SK-N-SH (cell line): ENCODE data around the gene CYP51A1. TPM values are rescaled to one million over a fixed set of nuclear protein-coding genes. Genes with fewer than 3 reads are reported as not detected.

Source experiments
- CTCF ChIA-PET: fragments of 300-600, 350-600 bp; formaldehyde crosslinking; extraction: SDS; loops from one replicate; lab custom pipeline; 2021; lab: Yijun Ruan, JAX
- POLR2A ChIA-PET: fragments of 350-600 bp; sonication (Branson Sonifier 250); formaldehyde crosslinking; extraction: SDS; loops from one replicate; lab custom pipeline; 2020; ENCODE audit warnings: antibody characterized with exemption, inconsistent platforms; lab: Yijun Ruan, JAX
- DNase-seq: peaks from one replicate; pipeline ENCODE4 v3.0.0; 2012
- H2AFZ ChIP-seq: fragments of 200-600 bp; sonication (generic); 2 replicates; pipeline ENCODE4 v1.8.1; 2016; ENCODE audit warnings: antibody characterized with exemption, mild to moderate bottlenecking, low read depth
- H3F3A ChIP-seq: fragments of 200-600 bp; sonication (generic); replicated peaks from 2 replicates; pipeline ENCODE3; 2016; ENCODE audit warnings: antibody characterized with exemption, mild to moderate bottlenecking; ENCODE audit not compliant: insufficient read depth
- H3K27ac ChIP-seq, 2 experiments: fragments of 200-500 bp in 1 of 2; fragments of 200-600 bp in 1 of 2; sonication (Bioruptor generic) in 1 of 2; sonication (generic), shearing (Covaris generic) in 1 of 2; 2 replicates each; pipeline versions ENCODE4 v1.5.1 to v1.6.1; 2014 to 2016; ENCODE audit warnings: low read depth in 2 of 2, inconsistent platforms in 1 of 2, low read length in 1 of 2, mild to moderate bottlenecking in 1 of 2, mixed read lengths in 1 of 2
- H3K27me3 ChIP-seq: fragments of 200-600 bp; sonication (generic), shearing (Covaris generic); 2 replicates; pipeline ENCODE4 v1.6.1; 2016; ENCODE audit warnings: mixed run types; ENCODE audit not compliant: insufficient read depth
- H3K36me3 ChIP-seq, 2 experiments: fragments of 200-500 bp in 1 of 2; fragments of 200-600 bp in 1 of 2; sonication (Bioruptor generic) in 1 of 2; sonication (generic) in 1 of 2; replicated peaks in 1 of 2; 2 replicates each; pipeline versions ENCODE3 to v1.5.1; 2014 to 2016; ENCODE audit warnings: low read length in 1 of 2, mild to moderate bottlenecking in 1 of 2; ENCODE audit not compliant: insufficient read depth in 2 of 2, control insufficient read depth in 1 of 2
- H3K4me1 ChIP-seq, 2 experiments: fragments of 200-500 bp in 1 of 2; fragments of 200-600 bp in 1 of 2; sonication (Bioruptor generic) in 1 of 2; sonication (generic), shearing (Covaris generic) in 1 of 2; 2 replicates each; pipeline versions ENCODE4 v1.5.1 to v1.6.1; 2014 to 2016; ENCODE audit warnings: low read depth in 1 of 2, low read length in 1 of 2, mixed run types in 1 of 2; ENCODE audit not compliant: insufficient read depth in 2 of 2, control insufficient read depth in 1 of 2
- H3K4me2 ChIP-seq: fragments of 200-600 bp; sonication (generic), shearing (Covaris generic); 2 replicates; pipeline ENCODE4 v1.6.1; 2017; ENCODE audit warnings: mixed run types
- H3K4me3 ChIP-seq, 2 experiments: fragments of 200-500 bp in 1 of 2; fragments of 200-600 bp in 1 of 2; sonication (Bioruptor generic) in 1 of 2; sonication (generic), shearing (Covaris generic) in 1 of 2; 2 replicates each; pipeline versions ENCODE4 v1.5.1 to v1.8.1; 2014 to 2016; ENCODE audit warnings: low read depth in 2 of 2, inconsistent platforms in 1 of 2, low read length in 1 of 2, mild to moderate bottlenecking in 1 of 2, mixed read lengths in 1 of 2, moderate library complexity in 1 of 2
- H3K79me2 ChIP-seq: fragments of 200-600 bp; sonication (generic); 2 replicates; pipeline ENCODE4 v1.8.1; 2017; ENCODE audit warnings: mild to moderate bottlenecking; ENCODE audit not compliant: insufficient read depth
- H3K9ac ChIP-seq: fragments of 200-600 bp; sonication (generic); 2 replicates; pipeline ENCODE4 v1.6.1; 2017; ENCODE audit warnings: mixed run types
- H3K9me2 ChIP-seq: fragments of 200-600 bp; sonication (generic); 2 replicates; pipeline ENCODE4 v1.6.1; 2017; ENCODE audit warnings: mixed run types
- H3K9me3 ChIP-seq: fragments of 200-600 bp; sonication (generic); 2 replicates; pipeline ENCODE4 v1.6.1; 2017; ENCODE audit warnings: mixed run types, mild to moderate bottlenecking, moderate library complexity
- H4K20me1 ChIP-seq: fragments of 200-600 bp; sonication (generic); 2 replicates; pipeline ENCODE4 v1.6.1; 2017; ENCODE audit warnings: mild to moderate bottlenecking, mixed run types; ENCODE audit not compliant: insufficient read depth
- ELF1 ChIP-seq: IDR thresholded peaks from 2 replicates; pipeline ENCODE4 v1.4.0; 2012
- FOSL2 ChIP-seq: IDR thresholded peaks from 2 replicates; pipeline ENCODE4 v1.4.0; 2012; ENCODE audit warnings: low read depth, mild to moderate bottlenecking, moderate library complexity, borderline replicate concordance
- GABPA ChIP-seq: IDR thresholded peaks from 2 replicates; pipeline ENCODE4 v1.4.0; 2012; ENCODE audit warnings: low read depth, mild to moderate bottlenecking
- IRF3 ChIP-seq: fragments of 150-350 bp; IDR thresholded peaks from 2 replicates; pipeline ENCODE4 v1.6.1; 2016; ENCODE audit warnings: mild to moderate bottlenecking, low read depth, low read length
- JUND ChIP-seq: IDR thresholded peaks from 2 replicates; pipeline ENCODE4 v1.4.0; 2012
- MAX ChIP-seq: IDR thresholded peaks from 2 replicates; pipeline ENCODE4 v1.4.0; 2012; ENCODE audit warnings: low read depth
- MEF2A ChIP-seq: IDR thresholded peaks from 2 replicates; pipeline ENCODE4 v1.4.0; 2012; ENCODE audit warnings: low read depth, borderline replicate concordance
- NRF1 ChIP-seq: IDR thresholded peaks from 2 replicates; pipeline ENCODE4 v1.6.1; 2012; ENCODE audit warnings: low read depth, mild to moderate bottlenecking, low read length
- POLR2AphosphoS5 ChIP-seq: IDR thresholded peaks from 2 replicates; pipeline ENCODE4 v1.6.1; 2012; ENCODE audit warnings: low read depth, low read length
- REST ChIP-seq: IDR thresholded peaks from 2 replicates; pipeline ENCODE4 v1.6.1; 2012; ENCODE audit warnings: mild to moderate bottlenecking, low read depth, low read length, moderate library complexity
- SIN3A ChIP-seq: IDR thresholded peaks from 2 replicates; pipeline ENCODE4 v1.6.1; 2012; ENCODE audit warnings: low read depth, mild to moderate bottlenecking, low read length, moderate library complexity, borderline replicate concordance
- TCF12 ChIP-seq: IDR thresholded peaks from 2 replicates; pipeline ENCODE4 v1.4.0; 2012
- YY1 ChIP-seq: IDR thresholded peaks from 2 replicates; pipeline ENCODE4 v1.4.0; 2012; ENCODE audit warnings: low read depth, mild to moderate bottlenecking
- ZBTB33 ChIP-seq: IDR thresholded peaks from 2 replicates; pipeline ENCODE4 v1.4.0; 2012; ENCODE audit warnings: low read depth, borderline replicate concordance
- WGBS: methylation state at CpG from one replicate; pipeline ENCODE4 v1.1.6; 2017; ENCODE audit warnings: low lambda C conversion rate; 5-methylcytosine and 5-hydroxymethylcytosine counted together
- polyA plus RNA-seq, 3 experiments: library from polyadenylated mRNA; depleted of rRNA; stranded (reverse); fragments of >200 nt; gene quantifications; 2 replicates each; pipeline ENCODE4 v1.2.3, GENCODE V29; 2012

Gene CYP51A1
- polyA plus RNA-seq, 1 of the 3 experiments (the other 2 are of a cell fraction) = 4.7 TPM

GRCh38 chr7:92116949-92117348, 17.3 kb downstream of the CYP51A1 start:
- H3K79me2 ChIP-seq = peaks cover 35% of the 10 kb centered on the region

More at GRCh38 chr7:92116949-92117348, 17.3 kb downstream of the CYP51A1 start:
- H3K9me3 ChIP-seq = peaks cover 7% of the 10 kb centered on the region; the same call in 1 of the 2 replicates
- no peaks in the 10 kb centered on the region for H3K4me1 ChIP-seq
- no peak overlapping the region for H3K9ac ChIP-seq
- no peaks in the 10 kb centered on the region for H3F3A ChIP-seq
- H3K9me2 ChIP-seq = no peaks in the 10 kb centered on the region
- H3K27ac ChIP-seq = no peak overlapping the region
- no peak overlapping the region for H3K4me3 ChIP-seq
- no peak overlapping the region for H2AFZ ChIP-seq
- ChIA-PET CTCF (interaction anchor here (0.9 to 1.5 kb wide), 4 partner anchors 12 to 330 kb away, joined by 3 to 4 read pairs (median 4); partner anchors contain the start of genes CYP51A1 and GATAD1), POLR2A (no interaction called here)
- H3K36me3 ChIP-seq = peaks cover 45 to 80% of the 10 kb centered on the region in 2 experiments
- H3K27me3 ChIP-seq = no peaks in the 10 kb centered on the region
- no peak for TF ChIP-seq GABPA
- TF ChIP-seq YY1 = no peak
- no peak for TF ChIP-seq MEF2A
- no peak for TF ChIP-seq FOSL2
- no peak for TF ChIP-seq POLR2AphosphoS5
- TF ChIP-seq NRF1 = no peak
- TF ChIP-seq IRF3 = no peak
- no peak for TF ChIP-seq ELF1
- no peak for TF ChIP-seq MAX
- no peak for TF ChIP-seq JUND
- no peak for TF ChIP-seq REST
- TF ChIP-seq SIN3A = no peak
- no peak for TF ChIP-seq ZBTB33
- TF ChIP-seq TCF12 = no peak
- WGBS = 96% methylated on average over 3 of the region's 3 CpGs
- no peak for DNase-seq
- H4K20me1 ChIP-seq = no peaks in the 10 kb centered on the region
- no peak overlapping the region for H3K4me2 ChIP-seq
